Tibial artery (tissue), 4 donors: ENCODE measurements around the gene ARV1.
A peak's percentile ranks its signal among the peaks of the same experiment; 100 is the strongest.

ENCODE experiments used
- DNase-seq, 2 donors: peaks; one replicate each; pipeline ENCODE4 v3.0.0-alpha.2; 2019
- H3K27ac ChIP-seq, 2 donors: fragments of 200-600 bp; sonication (generic) in 1 of 2; 1 replicate in 1 of 2; 2 replicates in 1 of 2; pipeline ENCODE4 v1.5.1; 2018 to 2019; ENCODE audit warnings: mild to moderate bottlenecking in 1 of 2
- H3K27me3 ChIP-seq, 2 donors: fragments of 200-600 bp; sonication (generic) in 1 of 2; one replicate each; pipeline versions ENCODE4 v1.5.1 to v1.6.0; 2016 to 2019
- H3K36me3 ChIP-seq, 3 donors: fragments of 200-600 bp; sonication (generic) in 2 of 3; one replicate each; pipeline ENCODE4 v1.5.1; 2016 to 2019; ENCODE audit warnings: mild to moderate bottlenecking in 2 of 3
- H3K4me1 ChIP-seq, 4 donors: fragments of 200-600 bp; sonication (generic) in 2 of 4; 1 replicate in 3 of 4; 2 replicates in 1 of 4; pipeline ENCODE4 v1.5.1; 2016 to 2019
- H3K4me3 ChIP-seq, 2 donors: fragments of 200-600 bp; sonication (generic) in 1 of 2; 1 replicate in 1 of 2; 2 replicates in 1 of 2; pipeline ENCODE4 v1.5.1; 2018 to 2019; ENCODE audit warnings: mild to moderate bottlenecking in 2 of 2
- H3K9me3 ChIP-seq, 3 donors: fragments of 200-600 bp; sonication (generic) in 1 of 3; one replicate each; pipeline ENCODE4 v1.5.1; 2016 to 2019
- CTCF ChIP-seq, 2 experiments: fragments of 200-600 bp in 1 of 2; fragments of 450-650 bp in 1 of 2; IDR thresholded peaks; one replicate each; pipeline ENCODE4 v1.5.1; 2017 to 2019; ENCODE audit warnings: antibody characterized with exemption in 2 of 2, mild to moderate bottlenecking in 1 of 2, moderate library complexity in 1 of 2
- intact Hi-C: fragments of 100-400 bp; cut with DNase I; formaldehyde crosslinking; loops from one replicate; pipeline ENCODE4 v1.15.0; 2023; ENCODE audit warnings: low total_unique reads

ARV1 gene

DNA sequence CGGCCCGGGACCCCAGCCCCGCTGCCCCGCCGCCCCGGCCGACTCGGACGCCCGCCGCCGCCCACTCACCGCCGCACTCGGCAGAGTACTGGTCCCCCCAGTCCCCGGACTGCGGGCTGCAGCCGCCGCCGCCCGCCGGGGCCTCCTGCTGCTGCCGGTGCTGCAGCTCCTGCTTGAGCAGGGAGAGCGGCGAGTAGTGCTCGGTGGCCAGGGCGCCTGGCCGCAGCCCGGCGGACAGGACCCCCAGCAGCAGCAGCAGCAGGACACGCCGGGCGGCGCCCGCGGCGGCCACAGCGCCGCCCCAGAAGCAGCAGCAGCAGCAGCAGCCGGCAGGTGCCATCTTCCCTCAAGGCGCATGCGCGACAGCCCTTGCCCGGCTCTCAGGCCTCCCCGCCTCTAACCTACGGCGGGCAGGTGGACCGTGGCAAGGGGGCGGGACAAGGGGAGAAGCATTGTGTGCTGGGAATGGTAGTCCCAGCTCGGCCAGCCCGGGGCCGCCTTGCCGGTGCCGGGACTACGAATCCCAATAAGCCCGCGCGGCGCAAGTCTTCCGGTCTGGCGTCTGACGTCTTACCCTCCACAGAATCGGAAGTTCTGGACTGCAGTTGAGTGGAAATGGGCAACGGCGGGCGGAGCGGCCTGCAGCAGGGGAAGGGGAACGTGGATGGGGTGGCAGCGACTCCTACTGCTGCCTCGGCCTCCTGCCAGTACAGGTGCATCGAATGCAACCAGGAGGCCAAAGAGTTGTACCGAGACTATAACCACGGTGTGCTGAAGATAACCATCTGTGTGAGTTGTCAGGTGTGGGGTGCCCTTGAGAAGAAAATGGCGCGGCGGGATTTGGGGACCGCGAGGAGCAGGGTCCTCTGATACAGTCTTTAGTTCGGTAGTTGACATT is at the start of gene ARV1, which contains the start of gene TTC13:
TSS of gene ARV1 (plus strand) at position 604 of the 898 bp plus-strand sequence. CDS start at position 616, 12 bp downstream.
TSS of gene TTC13 (minus strand) at position 371 of the 898 bp plus-strand sequence. CDS start at position 340, 31 bp downstream.
- Histone ChIP-seq H3K9me3 (no peaks in the 10 kb centered on the region), H3K4me3 (peak within 1 kb of the TSS; percentile 85 to 95), H3K4me1 (peaks cover 5 to 26% (median 15%) of the 10 kb centered on the region in 4 donors), H3K36me3 (peaks cover 0 to 18% (median 0%) of the 10 kb centered on the region in 3 donors), H3K27ac (peak within 1 kb of the TSS; percentile 65 to 69), H3K27me3 (no peaks in the 10 kb centered on the region)
- intact Hi-C loops = loop anchor here (5.0 to 10.0 kb wide), 3 partner anchors 51 to 181 kb away; partner anchors contain the start of gene C1orf198
- peak; percentile 99 for DNase-seq
- TF ChIP-seq CTCF (IDR thresholded peaks at IDR 0.05) = peak; percentile 35 to 42

GRCh38 chr1:230930986-230931385 is 47.9 kb upstream of the ARV1 start:
- intact Hi-C loops = no loop called here
- TF ChIP-seq CTCF (IDR thresholded peaks at IDR 0.05) = no peak

DNA sequence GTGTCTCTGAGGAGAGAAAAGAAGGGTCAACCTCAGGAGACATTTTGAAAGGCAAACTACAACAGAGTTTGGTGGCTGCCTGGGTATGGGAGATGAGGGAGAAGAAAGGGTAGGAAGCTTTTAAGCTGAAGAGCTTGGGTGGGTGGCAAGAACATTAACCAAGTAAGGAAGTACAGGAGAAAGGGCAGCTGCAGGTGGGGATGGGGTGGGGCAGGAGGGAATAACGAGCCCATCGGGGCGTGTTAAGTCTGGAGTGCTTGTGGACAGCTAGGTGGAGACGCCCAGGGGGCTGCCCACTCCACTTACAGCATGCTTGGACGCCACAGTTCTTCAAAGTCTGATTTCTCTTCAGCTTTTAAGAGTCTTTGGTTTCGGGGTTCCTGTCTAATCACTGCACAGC is 43.0 kb upstream of the ARV1 start:
- Histone ChIP-seq H3K9me3 (no peaks in the 10 kb centered on the region), H3K27ac (no peak overlapping the region), H3K4me3 (no peak overlapping the region), H3K4me1 (peaks cover 0 to 29% (median 13%) of the 10 kb centered on the region in 4 donors), H3K27me3 (no peaks in the 10 kb centered on the region), H3K36me3 (peaks cover 0 to 22% (median 7%) of the 10 kb centered on the region in 3 donors)
- intact Hi-C loops = no loop called here
- no peak for DNase-seq
- no peak for TF ChIP-seq CTCF (IDR thresholded peaks at IDR 0.05)

More at GRCh38 chr1:230930986-230931385, 47.9 kb upstream of the ARV1 start:
- H3K36me3 ChIP-seq = peaks cover 23 to 53% (median 38%) of the 10 kb centered on the region in 3 donors
- no peaks in the 10 kb centered on the region for H3K9me3 ChIP-seq
- DNase-seq = no peak
- H3K4me1 ChIP-seq = no peaks in the 10 kb centered on the region
- H3K4me3 ChIP-seq = no peak overlapping the region
- H3K27ac ChIP-seq = no peak overlapping the region
- H3K27me3 ChIP-seq = no peaks in the 10 kb centered on the region

GRCh38 chr1:230936475-230936874 is 42.4 kb upstream of the ARV1 start:
- H3K27me3 ChIP-seq = no peaks in the 10 kb centered on the region
- no peak overlapping the region for H3K27ac ChIP-seq
- H3K4me1 ChIP-seq = peaks cover 0 to 35% (median 18%) of the 10 kb centered on the region in 4 donors
- H3K4me3 ChIP-seq = no peak overlapping the region
- TF ChIP-seq CTCF (IDR thresholded peaks at IDR 0.05) = no peak
- H3K36me3 ChIP-seq = peaks cover 0 to 16% (median 7%) of the 10 kb centered on the region in 3 donors
- no peaks in the 10 kb centered on the region for H3K9me3 ChIP-seq
- DNase-seq = no peak
- intact Hi-C loops = no loop called here

DNA sequence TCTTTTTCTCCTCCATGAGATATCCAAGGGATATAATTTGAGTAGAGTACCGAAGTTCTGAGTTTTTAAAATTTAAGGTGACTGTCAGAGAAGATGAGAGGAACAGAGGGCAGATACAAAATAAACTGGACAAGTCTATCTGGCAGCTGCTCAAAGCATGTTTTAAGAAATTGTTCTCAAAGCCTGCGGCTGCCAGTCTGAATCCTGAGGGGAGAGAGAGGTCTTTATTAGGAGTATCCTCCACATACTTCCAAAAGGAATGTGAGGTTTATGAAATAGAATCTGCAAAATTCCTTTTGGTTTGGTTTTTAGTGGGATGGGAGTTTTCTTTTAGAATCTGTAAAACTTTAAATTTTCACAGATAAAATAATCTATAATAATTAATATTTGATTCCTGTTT is 41.5 kb upstream of the ARV1 start:
- Histone ChIP-seq H3K27ac (no peak overlapping the region), H3K4me1 (peaks cover 0 to 39% (median 18%) of the 10 kb centered on the region in 4 donors), H3K4me3 (no peak overlapping the region), H3K27me3 (no peaks in the 10 kb centered on the region), H3K9me3 (no peaks in the 10 kb centered on the region), H3K36me3 (peaks cover 0 to 10% (median 5%) of the 10 kb centered on the region in 3 donors)
- intact Hi-C loops = no loop called here
- TF ChIP-seq CTCF (IDR thresholded peaks at IDR 0.05) = no peak
- no peak for DNase-seq
